AG04450 (cell line): Measurements from ENCODE around the gene ATAD1. TPM values are rescaled to one million over a fixed set of nuclear protein-coding genes. Genes with fewer than 3 reads are reported as not detected.
"Not testable (repeated sequence)": the region's sequence is repeated elsewhere in the genome, so short reads cannot be mapped to it uniquely, and the experiment has no call there.

Experiments
- CTCF ChIA-PET: fragments of 300-600, 350-600 bp; formaldehyde crosslinking; extraction: SDS; loops from one replicate; lab custom pipeline; 2022; ENCODE audit warnings: antibody characterized with exemption, inconsistent platforms; lab: Charles Lee
- POLR2A ChIA-PET: fragments of 350-600 bp; formaldehyde crosslinking; extraction: SDS; loops from one replicate; lab custom pipeline; 2021; ENCODE audit warnings: antibody characterized with exemption, inconsistent platforms; lab: Yijun Ruan, JAX
- DNase-seq: peaks from one replicate; pipeline ENCODE4 v3.0.0-alpha.2; 2011; ENCODE audit warnings: low read depth, low spot score
- H3K27ac ChIP-seq: one replicate; pipeline ENCODE4 v1.5.1; 2012; ENCODE audit warnings: low read depth, low read length, control low read depth
- H3K27me3 ChIP-seq: one replicate; pipeline ENCODE4 v1.6.0; 2012; ENCODE audit warnings: low read length; ENCODE audit not compliant: control insufficient read depth, insufficient read depth
- H3K4me3 ChIP-seq: 2 replicates; pipeline ENCODE4 v1.5.1; 2011; ENCODE audit warnings: mild to moderate bottlenecking, low read depth, low read length, control low read depth
- H3K9me3 ChIP-seq: 2 replicates; pipeline ENCODE4 v1.5.1; 2012; ENCODE audit warnings: low read length; ENCODE audit not compliant: control insufficient read depth, insufficient read depth
- polyA plus RNA-seq: library from polyadenylated mRNA; depleted of rRNA; stranded (reverse); fragments of >200 nt; gene quantifications from 2 replicates; pipeline ENCODE4 v1.2.3, GENCODE V29; 2011
- TF ChIP-seq, protein P1 (sequence below): IDR thresholded peaks from 2 replicates; pipeline ENCODE4 v1.5.1; 2011; ENCODE audit warnings: low read depth, low read length, control low read depth, inconsistent platforms

Gene ATAD1
- polyA plus RNA-seq, 1 experiment = 43.7 TPM

DNA sequence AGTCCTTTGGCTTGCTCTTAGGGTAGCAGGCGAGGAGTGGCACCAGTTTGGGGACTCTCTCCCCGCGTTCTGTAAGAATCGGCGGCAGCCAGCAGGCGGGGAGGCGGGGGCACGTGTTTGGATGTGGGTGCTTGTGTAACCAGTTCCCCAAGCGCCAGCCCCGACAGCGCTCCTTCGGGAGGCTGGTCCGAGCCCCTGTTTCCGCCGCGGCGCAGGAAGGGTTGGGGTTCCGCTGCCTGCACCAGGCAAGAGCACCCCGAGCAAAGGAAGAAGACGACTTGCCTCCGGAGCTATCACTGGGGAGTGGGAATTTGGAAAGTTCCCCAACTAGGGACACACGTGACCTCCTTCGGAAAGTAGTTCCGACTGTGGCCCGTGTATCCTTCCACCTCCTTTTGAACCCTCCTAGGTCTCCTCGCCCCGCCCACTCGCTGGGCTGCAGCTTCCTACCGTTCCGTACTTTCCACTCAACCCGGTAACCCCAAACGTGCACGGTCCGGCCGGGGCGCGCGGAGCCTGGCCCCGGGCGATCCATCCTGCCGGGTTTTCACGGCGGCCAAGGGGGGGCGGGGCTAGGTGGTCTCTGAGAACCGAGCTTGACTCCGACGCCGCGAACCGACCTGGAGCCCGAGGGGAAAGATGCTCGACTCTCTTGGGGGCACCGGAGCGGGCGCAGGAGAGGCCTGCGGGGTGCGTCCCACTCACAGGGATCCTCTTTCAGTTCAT, 44.1 kb upstream of the ATAD1 start:
- TF ChIP-seq, protein P1, sequence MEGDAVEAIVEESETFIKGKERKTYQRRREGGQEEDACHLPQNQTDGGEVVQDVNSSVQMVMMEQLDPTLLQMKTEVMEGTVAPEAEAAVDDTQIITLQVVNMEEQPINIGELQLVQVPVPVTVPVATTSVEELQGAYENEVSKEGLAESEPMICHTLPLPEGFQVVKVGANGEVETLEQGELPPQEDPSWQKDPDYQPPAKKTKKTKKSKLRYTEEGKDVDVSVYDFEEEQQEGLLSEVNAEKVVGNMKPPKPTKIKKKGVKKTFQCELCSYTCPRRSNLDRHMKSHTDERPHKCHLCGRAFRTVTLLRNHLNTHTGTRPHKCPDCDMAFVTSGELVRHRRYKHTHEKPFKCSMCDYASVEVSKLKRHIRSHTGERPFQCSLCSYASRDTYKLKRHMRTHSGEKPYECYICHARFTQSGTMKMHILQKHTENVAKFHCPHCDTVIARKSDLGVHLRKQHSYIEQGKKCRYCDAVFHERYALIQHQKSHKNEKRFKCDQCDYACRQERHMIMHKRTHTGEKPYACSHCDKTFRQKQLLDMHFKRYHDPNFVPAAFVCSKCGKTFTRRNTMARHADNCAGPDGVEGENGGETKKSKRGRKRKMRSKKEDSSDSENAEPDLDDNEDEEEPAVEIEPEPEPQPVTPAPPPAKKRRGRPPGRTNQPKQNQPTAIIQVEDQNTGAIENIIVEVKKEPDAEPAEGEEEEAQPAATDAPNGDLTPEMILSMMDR = 0 out of 2 replicates have a peak, but pooled peaks have one; percentile 4
- peak overlapping the region; percentile 91 for H3K4me3 ChIP-seq
- POLR2A ChIA-PET = interaction anchor here (0.6 to 3.0 kb wide), 14 partner anchors 10 to 721 kb away, joined by 3 to 23 read pairs (median 4); partner anchors contain the start of genes MINPP1 and RNLS

DNA sequence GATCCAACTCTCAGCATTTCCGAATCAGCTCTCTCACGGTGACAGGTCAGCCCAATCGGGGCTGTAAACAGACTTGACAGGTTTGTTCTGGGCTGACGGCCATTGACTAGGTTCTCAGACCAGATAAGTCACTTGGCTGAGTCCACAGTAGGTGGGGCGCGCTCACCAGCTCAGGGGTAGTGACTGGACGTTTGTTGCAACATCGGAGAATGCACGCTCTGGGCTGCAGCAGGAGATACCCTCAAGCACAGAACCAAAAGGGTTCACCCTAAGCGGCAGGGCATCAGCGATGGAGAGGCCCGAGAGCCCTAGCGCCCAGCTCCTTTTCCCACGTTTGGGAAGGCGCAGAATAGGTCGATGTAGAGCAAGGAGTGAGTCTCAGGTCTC, 43.5 kb upstream of the ATAD1 start:
- TF ChIP-seq, protein P1 = 0 out of 2 replicates have a peak, but pooled peaks have one; percentile 9
- ChIA-PET POLR2A (interaction anchor here (1.3 to 3.0 kb wide), 8 partner anchors 16 to 721 kb away, joined by 3 to 23 read pairs (median 4); partner anchors contain the start of genes MINPP1 and RNLS), CTCF (interaction anchor here (2.3 to 2.6 kb wide), 2 partner anchors 528 to 691 kb away, joined by 6 to 19 read pairs; no protein-coding TSS in a partner anchor)
- peak overlapping the region; percentile 91 for H3K4me3 ChIP-seq
- H3K27ac ChIP-seq = peak overlapping the region; percentile 84
- peak; percentile 53 for DNase-seq
- H3K9me3 ChIP-seq = no peaks in the 10 kb centered on the region
- H3K27me3 ChIP-seq = no peaks in the 10 kb centered on the region

More for the DNA sequence above, 44.1 kb upstream of the ATAD1 start:
- Histone ChIP-seq H3K27ac (peak overlapping the region; percentile 84), H3K9me3 (no peaks in the 10 kb centered on the region), H3K27me3 (no peaks in the 10 kb centered on the region)
- DNase-seq = peak; percentile 97
- CTCF ChIA-PET = interaction anchor here (2.3 to 2.6 kb wide), 2 partner anchors 527 to 691 kb away, joined by 6 to 19 read pairs; no protein-coding TSS in a partner anchor

DNA sequence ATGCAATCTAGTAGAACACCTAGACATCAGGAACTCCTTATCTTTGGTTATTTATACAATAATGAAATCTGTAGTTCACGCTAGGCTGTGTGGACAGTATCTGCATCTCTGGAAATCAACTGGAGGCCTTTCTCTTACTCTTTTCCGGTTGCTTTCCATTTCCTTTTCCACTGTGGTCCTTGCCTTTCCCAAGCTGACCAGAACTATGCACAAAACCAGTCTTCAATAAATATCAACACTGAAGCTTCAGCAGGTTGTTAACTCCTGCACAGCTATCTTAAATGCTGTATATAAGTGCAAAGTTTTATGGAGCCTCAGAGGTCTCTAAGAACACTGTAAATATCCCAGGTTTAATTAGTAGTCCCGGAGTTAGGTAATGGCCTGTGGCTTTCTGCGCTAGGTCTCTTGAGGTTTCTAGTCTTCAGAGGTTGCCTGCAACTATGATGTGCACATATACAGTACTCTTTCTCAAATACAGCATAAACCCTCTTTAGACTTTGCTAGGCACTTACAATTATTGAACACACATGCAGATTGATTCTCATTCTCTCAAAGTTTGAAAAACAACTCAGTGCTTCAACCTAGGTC, 42.9 kb upstream of the ATAD1 start:
- Histone ChIP-seq H3K27me3 (no peaks in the 10 kb centered on the region), H3K9me3 (no peaks in the 10 kb centered on the region), H3K27ac (no peak overlapping the region), H3K4me3 (no peak overlapping the region)
- DNase-seq = no peak
- CTCF ChIA-PET = interaction anchor here (2.3 to 2.6 kb wide), 2 partner anchors 528 to 692 kb away, joined by 6 to 19 read pairs; no protein-coding TSS in a partner anchor
- POLR2A ChIA-PET = interaction anchor here (1.3 to 3.0 kb wide), 7 partner anchors 15 to 722 kb away, joined by 3 to 23 read pairs (median 4); partner anchors contain the start of genes MINPP1 and RNLS
- TF ChIP-seq, protein P1 = no peak

DNA sequence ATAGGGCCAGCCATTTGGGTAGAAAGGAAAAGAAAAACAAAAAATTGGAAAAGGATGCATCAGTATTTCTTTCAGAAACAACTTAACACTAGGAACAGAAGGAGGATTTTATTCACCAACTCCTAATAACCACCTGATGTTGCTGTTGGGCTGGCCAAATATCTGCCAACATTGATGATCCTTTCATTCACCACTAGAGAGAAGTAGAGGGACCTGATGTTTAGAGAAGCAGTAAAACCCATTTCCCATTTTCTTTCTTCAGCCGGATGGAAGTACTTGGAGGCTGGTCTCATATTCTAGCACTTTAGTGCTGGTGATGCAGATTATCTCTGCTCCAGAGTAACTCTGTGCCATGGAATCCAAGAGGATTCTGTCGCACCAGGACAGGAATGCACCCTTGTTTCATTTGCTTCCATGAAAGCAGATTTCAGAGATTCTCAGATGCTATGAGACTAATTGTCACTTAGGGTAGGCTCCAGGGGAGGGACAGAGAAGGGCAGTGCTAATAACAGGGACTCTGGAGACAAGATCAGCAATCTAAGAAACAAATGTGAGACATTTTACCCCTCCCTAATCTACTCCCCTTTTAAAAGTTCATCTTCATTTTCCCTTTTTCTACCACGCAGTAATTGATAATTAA, 42.2 kb upstream of the ATAD1 start:
- ChIA-PET POLR2A (no interaction called here), CTCF (interaction anchor here (1.8 to 2.6 kb wide), 2 partner anchors 10 to 529 kb away, joined by 8 to 19 read pairs; no protein-coding TSS in a partner anchor)
- H3K27me3 ChIP-seq = no peaks in the 10 kb centered on the region
- no peak overlapping the region for H3K27ac ChIP-seq
- no peak for DNase-seq
- H3K4me3 ChIP-seq = no peak overlapping the region
- TF ChIP-seq, protein P1 = peak; percentile 51
- H3K9me3 ChIP-seq = no peaks in the 10 kb centered on the region

DNA sequence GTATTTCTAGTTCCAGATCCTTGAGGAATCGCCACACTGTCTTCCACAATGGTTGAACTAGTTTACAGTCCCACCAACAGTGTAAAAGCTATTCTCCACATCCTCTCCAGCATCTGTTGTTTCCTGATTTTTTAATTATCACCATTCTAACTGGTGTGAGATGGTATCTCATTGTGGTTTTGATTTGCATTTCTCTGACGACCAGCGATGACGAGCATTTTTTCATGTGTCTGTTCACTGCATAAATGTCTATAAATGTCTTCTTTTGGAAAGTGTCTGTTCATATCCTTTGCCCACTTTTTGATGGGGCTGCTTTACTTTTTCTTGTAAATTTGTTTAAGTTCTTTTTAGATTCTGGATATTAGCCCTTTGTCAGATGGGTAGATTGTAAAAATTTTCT, 37.6 kb upstream of the ATAD1 start:
- H3K4me3 ChIP-seq, H3K27ac ChIP-seq, H3K9me3 ChIP-seq, CTCF ChIA-PET, POLR2A ChIA-PET, DNase-seq, H3K27me3 ChIP-seq: not testable (repeated sequence)

DNA sequence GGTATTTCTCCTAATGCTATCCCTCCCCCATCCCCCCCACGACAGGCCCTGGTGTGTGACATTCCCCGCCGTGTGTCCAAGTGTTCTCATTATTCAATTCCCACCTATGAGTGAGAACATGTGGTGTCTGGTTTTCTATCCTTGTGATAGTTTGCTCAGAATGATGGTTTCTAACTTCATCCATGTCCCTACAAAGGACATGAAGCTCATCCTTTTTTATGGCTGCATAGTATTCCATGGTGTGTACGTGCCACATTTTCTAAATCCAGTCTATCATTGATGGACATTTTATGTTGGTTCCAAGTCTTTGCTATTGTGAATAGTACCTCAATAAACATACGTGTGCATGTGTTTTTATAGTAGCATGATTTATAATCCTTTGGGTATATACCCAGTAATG, 37.2 kb upstream of the ATAD1 start:
- DNase-seq, H3K9me3 ChIP-seq, H3K4me3 ChIP-seq, H3K27ac ChIP-seq, H3K27me3 ChIP-seq: not testable (repeated sequence)
- ChIA-PET CTCF (interaction anchor here (0.6 kb wide), 1 partner anchor 179 kb away, joined by 8 read pairs; no protein-coding TSS in a partner anchor), POLR2A (interaction anchor here (1.2 kb wide), 1 partner anchor 10 kb away, joined by 3 read pairs; no protein-coding TSS in a partner anchor)
